Psoas muscle (tissue), 8 donors: ENCODE measurements around the gene HUNK. TPM values are rescaled to one million over a fixed set of nuclear protein-coding genes. Genes with fewer than 3 reads are reported as not detected.

Experiments used
- ATAC-seq, 4 donors: fragments of 200-7000 bp; cut with Tn5 transposase; one replicate each; pipeline ENCODE4 v1.9.1; 2020; ENCODE audit warnings: moderate library complexity in 3 of 4, mild to moderate bottlenecking in 2 of 4
- DNase-seq, 2 donors: peaks; one replicate each; pipeline ENCODE4 v3.0.0-alpha.2; 2020
- H3K27ac ChIP-seq: fragments of 200-600 bp; one replicate; pipeline ENCODE4 v1.8.0; 2022
- H3K27me3 ChIP-seq, 3 donors: fragments of 200-600 bp in 1 of 3; one replicate each; pipeline versions ENCODE4 v1.6.1 to v1.8.0; 2013 to 2022; ENCODE audit warnings: low read length in 2 of 3, mild to moderate bottlenecking in 2 of 3, moderate library complexity in 1 of 3; ENCODE audit not compliant: insufficient read depth in 3 of 3
- H3K36me3 ChIP-seq, 2 donors: fragments of 200-600 bp in 1 of 2; one replicate each; pipeline versions ENCODE4 v1.6.1 to v1.8.0; 2013 to 2022; ENCODE audit warnings: low read depth in 1 of 2, mild to moderate bottlenecking in 1 of 2, moderate library complexity in 1 of 2; ENCODE audit not compliant: insufficient read depth in 1 of 2
- H3K4me1 ChIP-seq: fragments of 200-600 bp; one replicate; pipeline ENCODE4 v1.8.0; 2022
- H3K4me3 ChIP-seq: fragments of 200-600 bp; one replicate; pipeline ENCODE4 v1.8.0; 2022; ENCODE audit warnings: mild to moderate bottlenecking
- H3K9me3 ChIP-seq: fragments of 200-600 bp; one replicate; pipeline ENCODE4 v1.8.0; 2022
- CTCF ChIP-seq: fragments of 200-600 bp; IDR thresholded peaks from one replicate; pipeline ENCODE4 v1.8.0; 2022; ENCODE audit warnings: antibody characterized with exemption
- WGBS, 3 donors: extraction: QIAGEN DNeasy Blood & Tissue Kit; methylation state at CpG; one replicate each; pipeline versions ENCODE4 v1.1.6 to v1.1.7; 2013; 5-methylcytosine and 5-hydroxymethylcytosine counted together
- intact Hi-C, 2 donors: fragments of 100-400 bp; cut with DNase I; formaldehyde crosslinking; loops; one replicate each; pipeline versions ENCODE4 v1.11.0 to v1.14.2; 2022
- polyA plus RNA-seq, 3 donors: library from polyadenylated mRNA; stranded (reverse); fragments of 200-250 nt; gene quantifications; one replicate each; pipeline ENCODE4 v1.2.3, GENCODE V29; 2013
- total RNA-seq, 4 donors: library from RNA; stranded (reverse); fragmentation: NEBNext Ultra II Directional in 2 of 4; extraction: Animal tissue kit (Norgen Biotek cat#: 25700) in 2 of 4; gene quantifications; one replicate each; pipeline versions ENCODE4 v1.2.1 to v1.2.4, GENCODE V29; 2021 to 2023
- donor health status: healthy with polysubstance abuse.
- donor health status: DM: no; HTN: no; CAD: no; lungs with moderate emphysema.
- donor health status: Bipolar disorder and iron deficiency.
- donor health status: healthy.
- donor health status: DM: yes; HTN: yes; CAD: no.
- donor health status: DM: no; HTN: no; CAD: no.
- donor health status: DM: no; HTN: no; CAD: no.
- donor health status: DM: yes; HTN: yes; CAD: no.

Gene HUNK
- total and polyA plus RNA-seq, 7 donors: 0.03 to 0.54 (median 0.10) TPM

GRCh38 chr21:31927689-31928353, 55.0 kb downstream of the HUNK start:
- intact Hi-C loops: no loop called here
- Histone ChIP-seq H3K36me3 (no peaks in the 10 kb centered on the region), H3K9me3 (no peaks in the 10 kb centered on the region), H3K27ac (no peak overlapping the region), H3K27me3 (no peaks in the 10 kb centered on the region), H3K4me3 (no peak overlapping the region), H3K4me1 (no peaks in the 10 kb centered on the region)
- DNase-seq: no peak
- no peak for ATAC-seq
- TF ChIP-seq CTCF: no peak
- WGBS, 3 donors: 64 to 71% (median 69%) methylated on average over 13 of the region's 13 CpGs

GRCh38 chr21:31928656-31929055, 55.8 kb downstream of the HUNK start:
- TF ChIP-seq CTCF: no peak
- Histone ChIP-seq H3K36me3 (no peaks in the 10 kb centered on the region), H3K4me1 (no peaks in the 10 kb centered on the region), H3K27me3 (no peaks in the 10 kb centered on the region), H3K27ac (no peak overlapping the region), H3K9me3 (no peaks in the 10 kb centered on the region), H3K4me3 (no peak overlapping the region)
- ATAC-seq (no peak), DNase-seq (no peak)
- intact Hi-C loops: no loop called here
- 82 to 89% (median 87%) methylated on average over 4 of the region's 4 CpGs for WGBS, 3 donors

GRCh38 chr21:31929548-31929947, 56.7 kb downstream of the HUNK start:
- no peak for ATAC-seq
- no peaks in the 10 kb centered on the region for H3K9me3 ChIP-seq
- no peaks in the 10 kb centered on the region for H3K27me3 ChIP-seq
- intact Hi-C loops: no loop called here
- WGBS, 3 donors: 66 to 75% (median 71%) methylated on average over 7 of the region's 7 CpGs
- no peak for DNase-seq
- no peaks in the 10 kb centered on the region for H3K36me3 ChIP-seq
- H3K4me1 ChIP-seq: no peaks in the 10 kb centered on the region
- no peak for TF ChIP-seq CTCF
- H3K27ac ChIP-seq: no peak overlapping the region
- no peak overlapping the region for H3K4me3 ChIP-seq

GRCh38 chr21:31930001-31930400, 57.2 kb downstream of the HUNK start:
- DNase-seq: no peak
- Histone ChIP-seq H3K27ac (no peak overlapping the region), H3K4me3 (no peak overlapping the region), H3K36me3 (no peaks in the 10 kb centered on the region), H3K9me3 (no peaks in the 10 kb centered on the region), H3K4me1 (no peaks in the 10 kb centered on the region), H3K27me3 (no peaks in the 10 kb centered on the region)
- 88 to 93% (median 89%) methylated on average over 7 of the region's 7 CpGs for WGBS, 3 donors
- intact Hi-C loops: no loop called here
- no peak for ATAC-seq
- no peak for TF ChIP-seq CTCF
